Stimulated activated CD8-positive, alpha-beta memory T cell treated with anti-CD3 and anti-CD28 coated beads, Interleukin-15, amount 100 ng/mL, for 24 hours (primary cell): Measurements from ENCODE around the gene HNMT.
"Not testable (repeated sequence)": the region's sequence is repeated elsewhere in the genome, so short reads cannot be mapped to it uniquely, and the experiment has no call there.

Source experiments
- DNase-seq: peaks from one replicate; pipeline ENCODE4 v3.0.0-alpha.2; 2020; ENCODE audit warnings: low read depth

HNMT gene

DNA sequence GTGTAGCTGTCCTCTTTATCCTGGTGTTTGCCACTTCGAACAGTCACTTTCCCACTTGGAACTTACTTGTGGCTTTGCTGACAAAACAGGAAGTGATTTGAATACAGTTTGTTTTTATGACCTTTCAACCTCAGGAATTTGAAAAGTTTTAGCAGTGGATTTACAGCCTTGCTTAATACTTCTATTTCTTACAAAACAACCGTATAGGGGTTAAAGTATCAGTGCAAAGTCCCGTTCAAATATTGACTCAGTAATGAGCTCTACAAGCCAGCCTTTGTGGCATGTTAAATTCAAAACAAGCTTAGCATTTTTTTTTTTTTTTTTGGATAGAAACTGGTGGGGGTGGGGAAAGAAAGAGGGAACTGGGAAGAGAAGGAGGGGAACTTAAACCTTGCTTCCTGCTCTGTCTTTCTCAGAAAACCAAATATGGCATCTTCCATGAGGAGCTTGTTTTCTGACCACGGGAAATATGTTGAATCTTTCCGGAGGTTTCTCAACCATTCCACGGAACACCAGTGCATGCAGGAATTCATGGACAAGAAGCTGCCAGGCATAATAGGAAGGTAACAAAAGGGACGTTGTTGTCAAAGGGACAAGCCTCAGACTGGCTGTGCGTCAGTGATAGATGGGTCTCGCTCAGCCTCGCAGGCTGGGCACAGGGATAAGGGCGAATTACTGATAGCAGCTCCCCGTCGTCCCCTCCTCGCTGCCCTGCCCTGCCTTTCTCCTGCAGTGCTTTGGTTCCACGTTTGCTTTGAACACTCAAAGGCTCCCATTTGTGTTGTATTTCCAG lies at the start of gene HNMT:
Gene HNMT (plus strand): TSS at position 408 of the 793 bp plus-strand sequence. CDS start 19 bp downstream, at position 427.
- DNase-seq = no peak

DNA sequence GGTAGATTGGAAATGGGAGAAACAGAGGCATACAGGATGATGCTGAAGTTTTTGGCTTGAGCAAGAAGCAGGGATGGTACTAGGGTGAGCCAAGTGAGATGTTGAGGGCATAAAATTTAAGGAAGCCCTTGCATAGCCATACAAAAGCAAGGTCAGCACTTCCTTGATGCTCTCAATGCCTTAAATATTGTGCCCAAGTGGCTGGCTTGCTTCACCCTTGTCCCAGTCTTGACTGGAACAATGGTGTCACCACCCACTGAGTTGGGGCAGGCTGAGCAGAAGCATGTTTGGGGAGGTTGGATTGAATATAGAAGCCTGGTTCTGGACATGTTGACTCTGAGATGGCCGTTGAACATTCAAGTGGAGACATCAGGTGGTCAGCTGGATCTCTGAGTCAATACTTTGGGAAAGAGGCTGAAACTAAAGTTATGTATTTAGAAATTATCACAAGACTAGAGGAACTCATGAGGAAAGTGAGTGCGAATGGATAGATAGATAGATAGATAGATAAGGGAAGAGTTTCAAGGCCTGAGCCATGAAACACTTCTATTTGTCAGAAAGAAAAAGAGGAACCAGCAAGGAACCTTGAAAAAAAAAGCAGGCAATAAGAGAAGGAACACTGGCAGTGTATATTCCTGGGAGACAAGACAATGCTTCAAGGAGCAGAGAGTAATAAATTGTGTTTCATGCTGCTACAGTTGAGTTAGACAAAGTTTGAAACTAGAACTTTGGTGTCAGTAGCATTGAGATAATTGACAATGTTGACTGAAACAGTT lies 43.0 kb upstream of the HNMT start:
- no peak for DNase-seq

DNA sequence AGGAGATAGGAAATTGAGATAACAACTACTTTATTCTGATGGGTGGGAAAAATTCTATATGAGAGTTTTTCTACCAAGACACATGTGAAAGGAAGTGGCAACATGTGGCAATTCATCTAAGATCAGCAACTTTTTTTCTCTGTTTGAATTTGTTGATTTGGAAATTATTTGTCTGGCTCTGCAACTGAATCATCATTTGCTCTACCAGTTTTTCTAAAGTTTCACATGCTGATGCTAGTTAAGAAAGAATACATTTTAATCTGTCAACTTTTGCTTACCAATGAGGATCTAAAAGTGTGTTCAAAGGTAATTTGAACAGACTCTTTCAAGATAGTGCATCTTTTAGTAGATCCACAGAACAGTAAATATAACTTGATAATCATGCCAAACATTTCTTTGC lies 42.1 kb upstream of the HNMT start:
- DNase-seq = not testable (repeated sequence)

DNA sequence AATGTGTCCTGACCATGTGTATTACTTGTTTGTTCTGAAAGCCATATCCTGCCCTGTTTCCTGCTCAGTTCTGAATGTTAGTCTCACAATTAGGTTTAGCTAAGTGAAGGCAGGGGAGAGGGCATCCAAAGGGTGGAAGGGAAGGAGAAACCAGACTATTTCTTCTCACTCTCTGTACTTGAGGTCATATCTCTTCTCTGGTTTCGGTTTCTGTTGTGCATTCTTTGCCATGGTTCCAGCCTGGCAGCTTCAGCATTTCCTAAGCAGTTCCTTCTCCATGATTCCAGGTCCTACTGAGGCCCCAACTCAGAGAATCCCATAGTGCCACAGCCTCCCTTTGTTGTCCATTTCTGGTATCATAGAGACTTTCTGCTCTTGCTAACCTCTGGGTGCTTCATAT lies 40.3 kb upstream of the HNMT start:
- no peak for DNase-seq

DNA sequence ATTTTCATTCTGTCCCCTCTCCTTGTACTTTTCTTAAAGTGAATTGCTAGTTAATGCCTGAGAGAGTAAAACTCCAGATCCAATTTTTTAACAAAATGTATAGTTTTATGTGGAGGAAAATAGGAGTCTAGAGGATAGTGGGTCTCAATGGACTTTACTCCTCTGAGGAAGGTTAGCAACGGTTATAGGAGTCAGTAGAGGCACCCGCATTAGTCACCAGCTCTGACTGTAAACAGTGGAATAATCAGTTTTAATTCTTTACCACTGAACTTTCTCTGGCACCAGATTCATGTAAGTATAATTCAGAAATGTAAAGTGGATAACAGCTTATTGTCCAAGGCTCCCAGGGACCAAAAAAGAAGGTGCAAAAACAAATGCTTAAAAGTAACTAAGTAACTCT lies 38.7 kb upstream of the HNMT start:
- DNase-seq = no peak

DNA sequence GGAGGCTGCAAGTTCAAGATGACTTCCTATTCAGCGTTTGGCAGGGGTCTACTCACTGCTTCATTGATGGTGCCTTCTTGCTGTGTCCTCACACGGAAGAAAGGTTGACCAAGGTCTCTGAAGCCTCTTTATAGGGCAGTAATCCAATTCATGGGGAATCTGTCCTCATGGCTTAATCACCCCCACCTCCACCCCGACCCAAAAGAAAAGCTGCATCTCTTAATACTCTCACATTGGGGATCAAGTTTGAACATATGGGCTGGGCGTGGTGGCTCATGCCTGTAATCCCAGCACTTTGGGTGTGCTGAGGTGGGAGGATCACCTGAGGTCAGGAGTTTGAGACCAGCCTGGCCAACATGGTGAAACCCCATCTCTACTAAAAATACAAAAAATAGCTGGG lies 36.4 kb upstream of the HNMT start:
- no peak for DNase-seq

DNA sequence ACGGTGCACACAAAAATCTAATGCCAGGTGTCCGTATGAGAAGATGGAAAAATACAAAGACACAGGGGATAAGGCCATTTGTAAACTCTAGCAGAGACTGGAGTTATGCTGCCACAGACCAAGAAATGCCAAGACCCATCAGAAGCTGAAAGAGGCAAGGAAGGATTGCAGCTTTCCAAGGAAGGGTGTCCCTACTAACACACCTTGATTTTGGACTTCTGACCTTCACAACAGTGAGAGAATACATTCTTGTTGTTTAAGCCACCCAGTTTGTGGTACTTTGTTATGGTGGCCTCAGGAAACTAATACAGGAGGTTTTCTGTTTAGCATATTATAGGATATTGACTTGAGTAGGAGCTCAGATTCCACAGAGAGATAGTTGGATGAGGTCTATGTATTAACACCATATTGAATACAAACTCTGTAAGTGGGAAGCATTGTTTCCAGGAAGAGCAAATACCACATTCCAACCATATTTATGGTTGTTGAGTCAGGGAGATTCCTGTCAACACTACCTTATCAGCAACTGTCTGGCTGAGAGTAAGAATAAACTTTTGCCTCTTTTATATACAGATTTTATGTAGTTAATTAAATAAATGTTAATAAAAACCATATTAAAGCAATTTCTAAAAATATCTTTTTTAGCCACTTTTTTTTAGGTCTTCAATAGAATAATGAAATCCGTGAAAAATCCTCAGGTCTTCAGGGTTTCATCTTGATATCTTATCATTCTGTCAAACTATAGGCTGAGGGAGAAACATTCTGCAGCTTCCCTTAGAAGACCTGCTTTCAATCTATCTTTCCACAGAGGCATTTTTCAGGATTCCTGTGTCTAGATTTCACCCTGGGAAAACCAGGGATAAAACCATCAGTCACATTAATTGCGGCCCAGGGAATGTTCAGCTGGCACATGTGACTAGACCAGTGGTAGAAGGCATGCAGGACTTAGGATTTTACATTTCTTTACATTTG lies 35.4 kb upstream of the HNMT start:
- DNase-seq = no peak

DNA sequence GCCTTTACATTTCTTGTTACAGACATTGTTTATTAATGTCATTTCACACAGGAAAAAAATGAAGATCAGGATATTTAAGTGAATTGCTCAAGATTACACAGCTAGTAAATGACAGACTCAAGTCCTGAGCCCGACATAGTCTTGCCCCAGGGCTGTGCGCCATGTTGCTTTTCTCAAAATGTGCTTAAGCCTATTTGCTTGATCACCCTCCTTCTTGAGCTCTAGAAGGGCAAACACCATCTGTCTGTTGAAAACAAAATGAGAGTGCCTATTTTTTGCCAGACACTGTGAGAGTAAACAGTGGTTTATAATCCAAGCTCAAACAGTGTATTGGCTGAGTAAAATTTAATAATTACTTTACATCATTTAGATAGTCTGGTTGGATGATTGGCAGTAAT lies 34.8 kb upstream of the HNMT start:
- no peak for DNase-seq

DNA sequence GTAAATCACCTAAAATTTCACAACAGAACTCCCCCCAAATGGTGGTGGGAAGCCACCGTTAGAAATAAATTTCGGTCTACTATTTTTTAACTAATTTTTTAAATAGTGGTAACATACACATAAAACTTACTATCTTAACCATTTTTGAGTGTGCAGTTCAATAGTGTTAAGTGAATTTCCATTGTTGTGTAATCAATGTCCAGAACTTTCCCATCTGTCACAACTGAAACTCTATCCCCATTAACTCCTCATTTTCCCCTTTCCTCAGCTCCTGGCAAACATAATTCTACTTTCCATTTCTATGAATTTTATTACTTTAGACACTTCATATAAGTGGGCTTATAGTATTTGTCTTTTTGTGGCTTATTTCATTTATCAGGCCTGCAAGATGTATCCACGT lies 34.1 kb upstream of the HNMT start:
- DNase-seq = no peak

DNA sequence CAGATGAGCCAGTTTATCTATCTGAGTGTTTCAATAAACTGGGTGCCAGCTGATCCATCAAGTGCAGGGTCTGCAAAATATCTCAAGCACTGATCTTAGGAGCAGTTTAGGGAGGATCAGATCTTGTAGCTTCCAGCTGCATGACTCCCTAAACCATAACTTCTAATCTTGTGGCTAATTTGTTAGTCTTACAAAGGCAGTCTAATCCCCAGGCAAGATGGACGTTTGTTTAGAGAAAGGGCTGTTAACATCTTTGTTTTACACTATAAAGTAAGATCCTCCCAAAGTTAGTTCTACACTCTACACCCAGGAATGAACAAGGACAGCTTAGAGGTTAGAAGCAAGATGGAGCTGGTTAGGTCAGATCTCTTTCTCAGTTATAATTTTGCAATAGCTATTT lies 28.7 kb upstream of the HNMT start:
- DNase-seq = no peak

DNA sequence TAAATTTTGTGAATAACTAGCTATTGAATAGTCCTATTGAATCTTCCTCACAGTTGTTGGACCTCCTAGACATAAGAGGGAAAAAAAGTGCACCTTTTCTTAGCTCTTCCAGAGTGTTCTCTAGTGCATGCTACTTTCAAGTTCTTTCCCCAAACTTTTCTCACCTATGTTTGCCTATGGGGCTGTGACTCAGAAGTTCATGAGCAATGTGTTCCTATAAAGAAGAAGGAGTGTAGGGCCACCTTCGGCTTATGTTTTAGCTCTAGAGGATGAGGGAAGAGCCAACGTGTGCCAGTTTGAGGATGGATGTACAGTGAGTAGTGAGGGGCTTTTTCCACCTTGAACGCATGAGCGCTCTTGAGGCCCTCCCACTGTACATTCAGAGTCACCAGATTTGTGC lies 27.0 kb upstream of the HNMT start:
- no peak for DNase-seq

DNA sequence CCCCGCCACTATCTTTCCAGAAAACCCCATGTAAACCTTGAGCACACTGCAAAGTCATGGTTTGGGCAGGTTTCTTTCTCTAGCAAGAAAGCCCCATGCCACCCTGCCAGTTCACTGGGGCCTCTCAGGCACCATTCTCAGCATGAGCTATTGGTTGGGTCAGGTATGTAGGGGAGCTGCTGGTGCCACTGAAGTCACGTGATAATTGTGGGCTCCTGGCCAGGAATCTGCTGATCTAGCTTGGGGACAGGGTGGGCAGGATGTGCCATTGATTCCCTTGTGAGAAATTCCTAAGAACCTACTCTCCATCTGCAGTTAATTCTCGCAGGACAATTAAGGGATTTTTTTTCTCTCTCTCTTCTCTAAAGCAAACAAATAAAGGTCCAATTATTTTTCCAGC lies 26.5 kb upstream of the HNMT start:
- no peak for DNase-seq

DNA sequence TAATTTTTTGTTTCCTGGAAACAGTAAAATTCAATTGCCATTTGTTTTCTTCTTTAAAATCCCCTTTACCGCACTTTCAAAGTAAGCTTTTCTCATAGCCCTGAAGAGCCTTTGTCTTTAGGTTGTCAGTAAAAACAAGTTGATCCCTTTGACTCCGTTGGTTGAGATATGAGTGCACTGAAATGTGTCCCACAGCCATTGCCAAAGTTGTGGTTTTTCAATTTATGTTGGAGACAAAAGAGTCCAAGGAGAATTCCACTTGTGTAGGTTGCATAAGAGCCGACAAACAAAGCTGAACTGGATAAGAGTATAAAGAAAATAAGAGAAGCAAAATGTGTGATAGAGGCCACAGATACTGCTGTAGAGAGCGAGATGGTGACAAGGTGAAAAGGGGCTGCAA lies 26.1 kb upstream of the HNMT start:
- DNase-seq = no peak

DNA sequence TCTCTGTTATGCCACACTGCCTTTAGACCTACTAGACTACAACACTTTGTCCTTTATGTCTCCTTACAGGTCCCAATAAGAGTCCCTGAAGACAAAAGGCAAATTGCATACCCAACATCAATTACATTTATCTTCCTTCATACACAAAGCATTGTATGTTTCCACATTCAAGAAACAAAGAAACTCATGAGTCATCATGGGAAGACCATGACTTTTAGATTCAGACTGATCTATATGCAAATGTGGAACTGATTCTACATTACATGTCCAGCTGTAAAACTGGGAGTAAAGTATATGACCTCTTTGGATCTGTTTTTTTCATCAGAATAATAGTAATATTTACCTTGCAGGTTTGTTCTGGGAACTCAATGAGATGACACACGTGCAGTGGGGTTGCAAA lies 25.2 kb upstream of the HNMT start:
- no peak for DNase-seq

DNA sequence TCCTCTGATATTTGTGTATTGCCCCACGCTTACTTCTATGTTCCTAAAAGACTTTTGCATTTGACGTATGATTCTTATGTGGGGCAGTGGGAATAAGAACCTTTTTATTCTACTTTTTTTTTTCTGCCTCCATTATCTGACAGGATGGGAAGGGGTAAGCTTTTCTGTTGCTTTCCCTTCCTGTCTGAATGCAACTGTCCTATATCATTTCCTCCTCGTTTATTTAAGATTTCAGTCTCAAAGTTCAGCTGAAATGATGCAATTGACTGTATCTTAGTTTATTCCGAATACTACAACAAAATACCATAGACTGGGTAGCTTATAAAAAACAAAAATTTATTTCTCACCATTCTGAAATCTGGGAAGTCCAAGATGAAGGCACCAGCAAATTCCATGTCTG lies 24.1 kb upstream of the HNMT start:
- DNase-seq = no peak

DNA sequence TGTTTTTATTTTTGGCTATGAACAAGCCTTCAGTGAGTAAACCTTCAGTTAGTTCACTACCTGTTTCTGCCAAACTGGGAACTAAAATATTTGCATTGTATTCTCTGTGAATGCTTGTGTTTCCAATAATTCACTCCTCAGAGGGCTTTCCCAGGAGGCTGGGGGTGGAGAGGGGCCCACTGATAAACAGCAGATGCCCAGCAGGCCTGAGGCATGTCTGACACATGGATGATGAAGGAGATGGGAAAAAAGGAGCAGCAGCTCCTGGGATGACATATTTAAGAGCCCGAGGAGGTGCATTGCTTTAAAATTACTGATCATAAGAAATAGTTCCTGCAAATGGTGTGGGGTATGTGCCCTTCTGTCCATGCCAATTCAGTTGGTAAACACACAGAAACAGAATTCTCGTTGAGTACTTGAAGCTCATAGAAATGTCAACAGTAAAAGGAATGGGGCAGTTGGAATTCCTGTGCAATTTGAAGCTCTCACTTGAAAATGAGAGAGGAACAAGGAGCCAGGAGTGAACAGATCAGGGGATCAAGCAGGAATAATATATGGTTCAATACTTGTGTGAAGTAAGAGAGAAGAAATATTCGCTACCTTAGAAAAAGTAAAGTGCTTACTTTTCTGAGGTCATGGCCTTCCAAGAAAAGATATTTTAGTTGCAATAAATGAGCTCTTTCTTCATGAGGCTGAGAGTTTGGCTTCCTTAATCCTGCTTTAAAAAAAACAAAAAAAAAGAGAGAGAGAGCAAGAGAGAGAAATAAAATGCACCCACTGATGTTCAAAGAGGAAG lies 22.0 kb upstream of the HNMT start:
- no peak for DNase-seq

DNA sequence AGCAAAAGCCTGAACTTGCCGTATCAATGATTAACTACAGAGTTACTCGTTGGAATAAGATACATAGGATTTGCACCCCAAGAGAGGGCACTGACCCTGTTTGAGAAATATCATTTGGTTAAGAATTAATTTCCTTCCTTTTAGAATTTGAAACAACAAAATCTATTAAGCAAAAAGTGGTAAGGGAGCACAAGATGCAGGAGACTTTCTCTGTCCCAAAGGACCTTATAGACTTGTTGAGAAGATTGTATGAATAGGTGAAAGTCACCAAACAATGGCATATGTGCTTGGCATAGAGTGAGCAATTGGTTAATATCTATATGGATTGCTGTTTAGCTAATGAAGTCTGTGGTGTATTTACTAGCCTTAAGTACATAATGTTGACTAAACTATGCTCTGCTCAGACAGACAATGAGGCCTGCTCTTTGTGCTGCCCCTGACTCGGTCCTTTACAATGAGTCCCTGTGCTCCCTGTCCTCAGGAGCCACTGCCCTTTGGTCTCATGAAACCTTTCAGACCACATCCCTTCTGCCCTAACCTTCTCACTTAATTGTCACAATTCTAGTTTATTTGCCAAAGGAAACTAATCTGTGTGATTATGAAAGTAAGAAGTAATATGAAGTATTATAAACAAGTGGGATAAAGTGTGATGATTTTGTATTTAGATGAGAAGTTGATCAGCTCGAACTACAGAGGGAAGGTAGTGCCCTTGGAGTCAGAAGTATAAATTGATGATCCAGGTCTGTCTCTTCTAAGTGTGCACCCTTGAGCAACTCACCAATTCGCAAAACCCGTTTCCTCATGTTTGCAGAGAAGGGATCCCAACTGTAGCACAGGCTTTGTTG lies 21.2 kb upstream of the HNMT start:
- DNase-seq = no peak

DNA sequence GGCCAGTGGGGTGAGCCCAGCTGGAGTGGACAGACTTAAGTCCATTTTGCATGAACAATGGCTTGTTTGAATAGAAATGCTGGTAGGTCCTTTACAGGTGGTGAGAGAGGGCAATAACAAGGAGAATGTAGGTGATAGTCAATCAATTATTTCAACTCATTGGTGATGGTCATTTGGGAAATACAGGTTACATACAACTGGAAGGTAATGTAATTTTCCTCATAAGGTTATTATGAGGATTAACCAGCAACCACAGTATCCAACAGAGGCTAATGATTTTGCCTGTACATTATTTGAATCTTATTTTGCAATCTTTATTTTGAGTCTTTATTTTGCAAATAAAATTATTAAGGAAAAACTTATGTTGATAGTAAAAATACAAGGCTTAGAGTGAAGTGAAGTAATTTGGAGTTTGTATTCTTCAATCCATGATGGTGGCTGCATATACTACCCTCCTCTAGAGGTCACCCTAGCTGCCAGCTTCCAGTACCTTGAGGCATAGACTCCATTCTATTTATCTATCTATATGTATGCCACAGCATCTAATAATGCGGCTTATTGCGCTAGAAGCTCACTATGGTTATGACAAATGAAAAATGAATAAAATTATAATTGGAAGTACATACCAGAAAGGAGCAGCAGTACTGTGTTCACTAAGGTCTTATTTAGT lies 20.5 kb upstream of the HNMT start:
- DNase-seq = no peak

DNA sequence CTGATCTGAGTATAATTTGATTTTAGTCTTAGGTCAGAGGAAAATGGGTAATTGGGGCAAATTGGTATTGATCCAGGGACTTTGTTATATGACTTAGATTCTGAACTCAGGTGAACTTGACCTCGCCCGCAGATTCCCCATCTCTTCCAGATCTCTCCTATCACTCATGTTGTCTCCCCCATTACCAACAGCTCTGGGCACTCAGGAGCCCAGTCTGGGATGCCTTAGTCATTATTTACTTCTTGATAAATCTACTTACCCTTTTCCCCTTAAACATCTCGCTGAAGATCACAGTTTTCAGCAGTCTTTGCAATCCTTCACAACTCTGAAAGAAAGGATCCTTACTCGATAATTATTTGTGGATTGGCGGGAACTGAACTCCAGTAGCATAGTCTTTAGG lies 19.6 kb upstream of the HNMT start:
- DNase-seq = no peak

DNA sequence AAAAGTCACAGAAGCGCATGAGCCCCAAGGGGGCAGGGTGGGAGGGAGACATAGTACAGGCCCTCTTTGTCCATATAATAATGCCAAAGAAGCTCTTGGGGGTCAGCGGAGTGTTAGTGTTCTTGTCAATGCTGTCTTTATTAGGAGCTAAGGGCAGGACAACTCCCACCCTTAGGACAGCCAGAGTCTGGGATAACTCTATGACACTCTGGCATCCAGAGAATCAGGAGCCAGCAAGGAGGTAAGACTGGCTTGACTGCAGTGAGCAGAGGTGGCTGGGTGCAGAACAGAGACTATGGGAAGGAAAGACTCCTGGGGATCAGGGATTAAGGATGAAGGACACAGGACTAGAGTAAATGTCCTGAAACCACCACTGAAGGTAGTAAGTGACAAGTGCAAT lies 19.0 kb upstream of the HNMT start:
- no peak for DNase-seq
